H1 (cell line): ENCODE measurements around the gene RNMT. TPM values are rescaled to one million over a fixed set of nuclear protein-coding genes. Genes with fewer than 3 reads are reported as not detected.

Source experiments
- CTCF ChIA-PET: fragments of 300-600 bp; sonication (Branson Sonifier 250); formaldehyde crosslinking; loops from one replicate; lab custom pipeline; 2021; ENCODE audit not compliant: partially characterized antibody; lab: Charles Lee
- POLR2A ChIA-PET: fragments of 300-600 bp; sonication (Branson Sonifier 250); formaldehyde crosslinking; loops from one replicate; lab custom pipeline; 2021; ENCODE audit warnings: inconsistent platforms; ENCODE audit not compliant: partially characterized antibody; lab: Charles Lee
- DNase-seq, 2 experiments: peaks; one replicate each; pipeline versions ENCODE4 v3.0.0 to v3.0.0-alpha.2; 2010 to 2022; ENCODE audit warnings: low spot score in 2 of 2, low read depth in 1 of 2, mixed read lengths in 1 of 2
- FAIRE-seq: peaks from 2 replicates; lab custom pipeline; 2011; peaks lifted over from hg19 to GRCh38; lab: Jason Lieb, UNC
- H2AFZ ChIP-seq: 2 replicates; pipeline ENCODE4 v1.8.1; 2012; ENCODE audit warnings: low read length, inconsistent platforms
- H2AK5ac ChIP-seq: 2 replicates; pipeline ENCODE4 v1.6.1; 2013; ENCODE audit warnings: low read depth, low read length
- H2BK120ac ChIP-seq: replicated peaks from 2 replicates; pipeline ENCODE3; 2013; ENCODE audit warnings: low read depth, low read length, inconsistent platforms
- H2BK12ac ChIP-seq: 2 replicates; pipeline ENCODE4 v1.6.1; 2013; ENCODE audit warnings: low read depth, low read length
- H2BK15ac ChIP-seq: 2 replicates; pipeline ENCODE4 v1.6.1; 2013; ENCODE audit warnings: low read length
- H2BK20ac ChIP-seq: 2 replicates; pipeline ENCODE4 v1.6.1; 2013; ENCODE audit warnings: low read length
- H2BK5ac ChIP-seq: 2 replicates; pipeline ENCODE4 v1.6.1; 2013; ENCODE audit warnings: low read depth, low read length
- H3K14ac ChIP-seq: 2 replicates; pipeline ENCODE4 v1.6.1; 2013; ENCODE audit warnings: inconsistent platforms; ENCODE audit not compliant: insufficient read length
- H3K18ac ChIP-seq: 2 replicates; pipeline ENCODE4 v1.6.1; 2013; ENCODE audit warnings: low read length; ENCODE audit errors: extremely low read depth
- H3K23ac ChIP-seq: 2 replicates; pipeline ENCODE4 v1.6.1; 2013; ENCODE audit warnings: inconsistent platforms; ENCODE audit not compliant: insufficient read length
- H3K23me2 ChIP-seq: 2 replicates; pipeline ENCODE4 v1.6.1; 2013; ENCODE audit warnings: low read depth, low read length
- H3K27ac ChIP-seq: 2 replicates; pipeline ENCODE4 v1.6.1; 2011; ENCODE audit warnings: low read depth, low read length, inconsistent platforms
- H3K27me3 ChIP-seq, 4 experiments: replicated peaks in 1 of 4; 1 replicate in 1 of 4; 2 replicates in 3 of 4; pipeline versions ENCODE4 v1.6.1 to v1.8.1; 2011 to 2013; ENCODE audit warnings: low read length in 3 of 4, mild to moderate bottlenecking in 3 of 4, inconsistent platforms in 2 of 4, mixed read lengths in 2 of 4, moderate library complexity in 1 of 4; ENCODE audit not compliant: control insufficient read depth in 3 of 4, insufficient read depth in 3 of 4; ENCODE audit errors: extremely low read depth in 1 of 4
- H3K36me3 ChIP-seq, 4 experiments: 2 replicates each; pipeline versions ENCODE4 v1.6.1 to v1.8.1; 2011 to 2013; ENCODE audit warnings: mild to moderate bottlenecking in 4 of 4, low read length in 3 of 4, moderate library complexity in 2 of 4, control low read depth in 1 of 4, inconsistent platforms in 1 of 4; ENCODE audit not compliant: insufficient read depth in 4 of 4, control insufficient read depth in 2 of 4
- H3K4ac ChIP-seq: replicated peaks from 2 replicates; pipeline ENCODE3; 2013; ENCODE audit warnings: low read length, low read depth, mixed read lengths, inconsistent platforms; ENCODE audit not compliant: insufficient read length
- H3K4me1 ChIP-seq, 4 experiments: replicated peaks in 1 of 4; 1 replicate in 1 of 4; 2 replicates in 3 of 4; pipeline versions ENCODE4 v1.6.1 to v1.8.1; 2011 to 2013; ENCODE audit warnings: low read length in 3 of 4, inconsistent platforms in 2 of 4, mixed read lengths in 1 of 4; ENCODE audit not compliant: insufficient read depth in 4 of 4, control insufficient read depth in 3 of 4
- H3K4me2 ChIP-seq, 2 experiments: 2 replicates each; pipeline versions ENCODE4 v1.6.1 to v1.8.1; 2011 to 2013; ENCODE audit warnings: low read depth in 2 of 2, low read length in 2 of 2, control low read depth in 1 of 2, inconsistent platforms in 1 of 2, mild to moderate bottlenecking in 1 of 2; ENCODE audit not compliant: insufficient read depth in 1 of 2
- H3K4me3 ChIP-seq, 4 experiments: fragments of 200-600, 300-600 bp in 1 of 4; sonication (generic), shearing (Covaris generic), sonication (Bioruptor Twin) in 1 of 4; 2 replicates each; pipeline versions ENCODE4 v1.5.1 to v1.8.1; 2011 to 2016; ENCODE audit warnings: low read length in 4 of 4, low read depth in 3 of 4, control low read depth in 2 of 4, inconsistent platforms in 2 of 4, mild to moderate bottlenecking in 2 of 4, mixed read lengths in 1 of 4, moderate library complexity in 1 of 4; ENCODE audit not compliant: insufficient read depth in 2 of 4; ENCODE audit errors: extremely low read depth in 1 of 4
- H3K56ac ChIP-seq: replicated peaks from 2 replicates; pipeline ENCODE3; 2013; ENCODE audit warnings: low read depth, mild to moderate bottlenecking, mixed read lengths, low read length, inconsistent platforms; ENCODE audit not compliant: insufficient read length
- H3K79me1 ChIP-seq: 2 replicates; pipeline ENCODE4 v1.6.1; 2013; ENCODE audit warnings: low read depth, low read length, control low read depth
- H3K79me2 ChIP-seq, 2 experiments: 2 replicates each; pipeline versions ENCODE4 v1.6.1 to v1.8.1; 2012 to 2013; ENCODE audit warnings: low read length in 2 of 2, mild to moderate bottlenecking in 2 of 2, inconsistent platforms in 1 of 2; ENCODE audit not compliant: insufficient read depth in 2 of 2, control insufficient read depth in 1 of 2
- H3K9ac ChIP-seq, 4 experiments: replicated peaks in 1 of 4; 1 replicate in 1 of 4; 2 replicates in 3 of 4; pipeline versions ENCODE4 v1.6.1 to v1.8.1; 2011 to 2013; ENCODE audit warnings: low read depth in 3 of 4, low read length in 3 of 4, control low read depth in 2 of 4, mild to moderate bottlenecking in 2 of 4, moderate library complexity in 2 of 4, inconsistent platforms in 1 of 4; ENCODE audit errors: extremely low read depth in 1 of 4
- H3K9me3 ChIP-seq, 2 experiments: 2 replicates each; pipeline versions ENCODE4 v1.6.1 to v1.8.1; 2012 to 2013; ENCODE audit warnings: mild to moderate bottlenecking in 2 of 2, moderate library complexity in 2 of 2, control low read depth in 1 of 2, inconsistent platforms in 1 of 2, low read depth in 1 of 2, low read length in 1 of 2, mixed read lengths in 1 of 2; ENCODE audit not compliant: insufficient read depth in 2 of 2
- H4K20me1 ChIP-seq, 2 experiments: replicated peaks in 1 of 2; 2 replicates each; pipeline versions ENCODE3 to v1.8.1; 2011 to 2013; ENCODE audit warnings: inconsistent platforms in 2 of 2, low read length in 2 of 2, mild to moderate bottlenecking in 1 of 2; ENCODE audit not compliant: insufficient read depth in 2 of 2, control insufficient read depth in 1 of 2
- H4K5ac ChIP-seq: 2 replicates; pipeline ENCODE4 v1.6.1; 2013; ENCODE audit warnings: low read length, low read depth, mixed read lengths, inconsistent platforms; ENCODE audit not compliant: insufficient read length
- H4K8ac ChIP-seq: 2 replicates; pipeline ENCODE4 v1.8.0; 2013; ENCODE audit warnings: mild to moderate bottlenecking, moderate library complexity, low read length, inconsistent platforms; ENCODE audit not compliant: insufficient read depth; ENCODE audit errors: extremely low read depth
- H4K91ac ChIP-seq: replicated peaks from 2 replicates; pipeline ENCODE3; 2013; ENCODE audit warnings: low read length, mixed read lengths, inconsistent platforms; ENCODE audit not compliant: insufficient read length
- HDAC6 ChIP-seq: IDR thresholded peaks from one replicate; pipeline ENCODE4 v1.7.1; 2012; ENCODE audit warnings: low read depth, mild to moderate bottlenecking, inconsistent platforms, low read length, moderate library complexity
- SP1 ChIP-seq: IDR thresholded peaks from 2 replicates; pipeline ENCODE4 v1.6.1; 2011; ENCODE audit warnings: low read depth, low read length
- polyA plus RNA-seq, 7 experiments: library from polyadenylated mRNA; depleted of rRNA in 3 of 7; stranded (reverse) in 5 of 7; unstranded in 2 of 7; fragments of >200 nt in 5 of 7; fragments of 200-250 nt in 2 of 7; gene quantifications; 1 replicate in 5 of 7; 2 replicates in 1 of 7; 4 replicates in 1 of 7; pipeline versions ENCODE4 v1.2.1 to v1.2.3, GENCODE V29; 2011 to 2013; ENCODE audit warnings: missing spikeins in 2 of 7, mixed read lengths in 2 of 7
- total RNA-seq: library from RNA; stranded (reverse); fragmentation: NEBNext Ultra II Directional; extraction: Animal tissue kit (Norgen Biotek cat#: 25700); gene quantifications from 2 replicates; pipeline ENCODE4 v1.2.1, GENCODE V29; 2021

Gene RNMT
- total and polyA plus RNA-seq, 2 of the 8 experiments (the other 6 are each of a cell fraction or from before 2014, with no cell fraction given), result 25.3 to 63.5 TPM

- Histone ChIP-seq H3K79me1 (no peaks in the 10 kb centered on the region), H3K4ac (no peak overlapping the region), H3K18ac (no peak overlapping the region), H4K20me1 (no peaks in the 10 kb centered on the region), H3K4me1 (no peaks in the 10 kb centered on the region), H3K4me3 (no peak overlapping the region), H2AK5ac (no peak overlapping the region), H3K27me3 (no peaks in the 10 kb centered on the region), H3K23me2 (no peaks in the 10 kb centered on the region), H2BK5ac (no peak overlapping the region), H2BK120ac (no peak overlapping the region), H4K91ac (no peak overlapping the region), H4K8ac (no peak overlapping the region), H2AFZ (no peak overlapping the region), H3K56ac (no peak overlapping the region), H3K36me3 (peaks cover 3 to 52% (median 31%) of the 10 kb centered on the region in 4 experiments), H2BK12ac (no peak overlapping the region), H3K9ac (no peak overlapping the region), H3K27ac (no peak overlapping the region), H3K9me3 (no peaks in the 10 kb centered on the region), H2BK20ac (no peak overlapping the region), H3K14ac (no peak overlapping the region), H3K23ac (no peak overlapping the region), H3K79me2 (no peaks in the 10 kb centered on the region), H2BK15ac (no peak overlapping the region), H4K5ac (no peak overlapping the region), H3K4me2 (no peak overlapping the region)
- CTCF ChIA-PET, result no interaction called here
- no peak for FAIRE-seq
- no peak for DNase-seq
- TF ChIP-seq SP1 (no peak), HDAC6 (no peak)
- POLR2A ChIA-PET, result interaction anchor here (1.0 kb wide), 1 partner anchor 11 kb away, joined by 3 read pairs; no protein-coding TSS in a partner anchor
Measured at GRCh38 chr18:13756671-13757070, 30.2 kb downstream of the RNMT start.
